NCI-H1930 (cell line): ENCODE results near the gene ASCL2.

Experiments used
- DNase-seq, 2 experiments: peaks; one replicate each; lab custom pipeline; 2025; lab: John Stamatoyannopoulos, UW

Gene ASCL2

DNA sequence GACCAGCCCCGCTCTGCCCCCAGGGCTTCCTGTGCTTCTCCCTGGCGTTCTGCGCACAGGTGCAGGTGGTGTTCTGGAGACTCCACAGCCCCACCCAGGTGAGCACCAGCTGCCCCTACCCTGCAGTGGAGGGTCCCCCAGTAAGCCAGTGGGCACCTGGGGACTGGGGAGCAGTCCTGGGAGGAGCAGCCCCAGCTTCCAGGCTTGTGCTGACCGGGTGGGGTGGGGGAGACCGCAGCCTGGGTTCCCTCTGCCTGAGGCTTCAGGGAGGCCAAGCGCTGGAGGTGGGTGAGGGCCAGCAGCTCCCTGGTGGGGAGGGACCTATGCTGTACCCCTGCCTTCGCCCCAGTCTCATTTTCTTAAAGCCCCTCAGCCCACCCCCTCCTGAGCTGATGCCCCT, 38.3 kb upstream of the ASCL2 start:
- DNase-seq, result no peak

DNA sequence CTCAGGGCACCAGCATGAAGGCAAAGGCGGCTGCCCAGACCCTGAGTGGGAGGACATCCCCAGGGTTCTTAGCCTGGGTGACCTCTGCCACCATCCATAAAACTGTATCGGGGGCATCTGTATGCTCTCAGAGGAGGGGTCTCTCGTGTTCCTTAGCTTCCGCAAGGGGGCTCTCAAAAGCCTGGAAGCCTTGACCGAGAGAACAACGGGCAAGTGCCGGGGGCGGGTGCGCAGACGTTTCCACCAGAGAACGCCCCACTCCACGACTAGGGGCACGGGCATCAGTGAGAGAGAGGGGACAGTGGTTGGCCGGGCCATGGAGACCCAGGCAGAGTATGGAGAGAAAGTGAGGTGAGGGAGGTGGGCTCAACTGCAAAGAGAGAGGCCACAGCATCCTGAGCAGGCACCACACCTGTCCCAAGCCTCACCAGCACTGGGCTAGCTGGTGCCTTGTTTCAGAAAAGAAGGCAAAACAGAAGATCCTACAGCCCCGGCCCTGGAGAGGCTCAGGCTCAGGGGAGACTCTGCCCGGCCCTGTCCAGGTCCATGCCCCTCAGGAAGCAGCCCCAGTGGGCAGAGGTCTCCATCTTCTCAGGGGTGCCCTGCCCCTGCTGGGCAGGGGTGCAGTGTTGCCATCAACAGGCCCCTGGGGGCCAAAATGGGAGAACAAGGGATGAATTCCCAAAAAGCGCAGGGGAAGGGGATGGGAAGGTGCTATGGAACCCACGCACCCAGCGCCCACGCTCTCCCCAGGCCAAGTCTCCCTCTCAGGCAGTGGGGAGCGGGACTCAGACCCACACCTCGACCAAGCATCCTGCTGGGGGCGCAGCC, 37.3 kb upstream of the ASCL2 start:
- DNase-seq, result no peak

DNA sequence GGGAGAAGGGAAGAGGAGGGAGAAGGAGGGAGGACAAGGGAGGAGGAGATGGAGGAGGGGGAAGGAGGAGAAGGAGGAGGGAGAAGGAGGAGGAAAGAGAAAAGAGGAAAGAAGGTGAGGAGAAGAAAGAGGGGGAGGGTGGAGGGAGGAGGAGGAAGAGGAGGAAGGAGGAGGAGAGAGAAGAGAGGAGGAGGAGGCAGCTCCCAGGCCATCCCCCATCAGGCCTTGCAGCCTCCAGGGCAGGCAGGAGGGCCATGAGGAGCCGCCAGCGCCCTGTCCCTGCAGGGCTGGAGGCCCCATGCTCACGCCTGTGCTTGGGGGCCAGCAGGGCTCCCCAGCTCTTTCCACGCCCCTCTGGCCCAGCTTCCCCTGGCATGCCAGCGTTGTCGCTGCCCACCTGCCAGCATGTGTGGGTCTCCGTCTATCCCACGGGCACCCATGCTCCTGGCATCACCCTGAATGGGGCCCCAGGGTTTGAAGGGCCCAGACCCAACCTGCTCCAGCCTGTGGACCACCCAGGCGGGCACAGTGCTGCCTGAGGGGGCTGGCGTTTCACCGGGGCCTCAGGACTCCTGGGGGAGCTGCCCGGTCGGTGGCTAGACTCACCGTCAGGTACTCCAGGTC, 36.6 kb upstream of the ASCL2 start:
- DNase-seq, result no peak

DNA sequence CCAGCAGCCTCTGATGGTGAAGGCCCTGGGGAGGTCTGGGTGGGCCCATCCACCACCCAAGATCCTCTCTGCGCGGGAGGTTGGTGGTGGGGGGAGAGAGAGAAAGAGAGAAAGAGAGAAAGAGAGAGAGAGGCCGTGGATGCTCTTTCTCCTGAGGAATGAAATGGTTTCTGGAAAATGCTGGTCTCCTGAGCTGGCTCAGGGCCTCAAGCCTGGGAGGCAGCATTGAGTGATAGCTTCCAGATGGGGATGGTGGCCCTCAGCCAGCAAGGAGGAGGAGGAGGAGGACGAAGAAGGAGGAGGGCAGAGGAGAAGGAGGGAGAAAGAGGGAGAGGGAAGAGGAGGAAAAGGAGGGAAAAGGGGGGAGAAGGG, 36.0 kb upstream of the ASCL2 start:
- no peak for DNase-seq

DNA sequence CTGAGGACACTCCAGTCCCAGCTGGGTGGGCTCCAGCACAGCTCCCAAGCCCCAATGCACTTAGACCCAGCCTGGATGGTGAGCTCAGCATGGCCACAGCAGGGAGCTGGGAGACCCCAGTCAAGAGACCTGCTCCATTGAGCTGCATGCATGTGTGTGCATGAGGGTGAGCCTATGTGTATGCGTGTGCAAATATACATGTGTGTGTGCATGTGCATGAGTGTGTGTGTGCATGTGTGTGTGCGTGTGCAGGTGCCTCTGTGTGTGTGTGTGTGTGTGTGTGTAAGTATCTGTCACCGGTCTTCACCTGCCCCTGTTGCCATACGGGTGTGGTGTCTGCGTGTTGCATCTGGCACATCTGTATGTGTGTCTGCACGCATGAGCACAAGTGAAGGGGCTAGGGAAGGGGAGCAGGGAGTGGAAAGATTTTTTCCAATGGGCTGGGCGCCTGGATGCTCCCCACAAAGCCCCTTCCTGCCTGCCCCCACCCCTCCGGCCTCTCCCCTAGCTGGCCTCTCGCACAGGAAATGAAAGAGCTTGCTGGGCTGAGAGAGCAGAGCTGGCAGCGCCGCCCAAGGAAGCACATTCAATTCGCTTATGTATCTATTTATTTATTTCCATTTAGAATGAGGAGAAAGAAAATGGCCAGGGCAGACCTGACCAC, 35.5 kb upstream of the ASCL2 start:
- no peak for DNase-seq

DNA sequence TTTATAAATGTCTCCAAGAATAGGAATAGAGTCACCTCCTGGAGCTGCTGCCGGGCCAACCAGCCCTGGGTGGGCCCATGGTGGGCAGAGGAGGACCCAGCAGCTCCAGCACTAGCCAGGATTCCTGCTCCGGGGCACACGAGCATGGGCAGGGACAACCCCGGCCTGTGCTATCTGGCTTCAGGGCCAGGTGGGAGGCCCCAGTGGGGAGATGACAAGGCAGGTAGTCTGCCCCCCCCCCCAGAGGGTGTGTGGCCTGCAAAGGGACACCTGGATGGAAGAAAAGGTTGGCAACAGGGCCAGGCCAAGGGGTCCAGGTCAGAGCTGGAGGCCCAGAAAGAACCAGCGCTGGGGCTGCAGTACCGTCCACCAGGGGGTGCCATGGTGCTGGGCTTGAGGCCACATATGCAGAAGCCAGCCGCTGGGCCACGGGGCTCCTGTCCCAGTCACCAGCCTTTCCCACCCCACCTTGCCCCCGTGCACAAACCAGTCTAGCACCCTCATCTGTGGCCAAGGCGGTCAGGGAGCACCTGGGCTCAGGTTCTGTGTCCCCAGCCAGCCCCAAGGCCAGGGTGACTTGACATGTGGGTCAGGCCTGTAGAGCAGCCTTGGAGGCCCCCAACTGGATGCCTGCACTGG, 34.9 kb upstream of the ASCL2 start:
- peak; percentile 33 to 60 for DNase-seq

DNA sequence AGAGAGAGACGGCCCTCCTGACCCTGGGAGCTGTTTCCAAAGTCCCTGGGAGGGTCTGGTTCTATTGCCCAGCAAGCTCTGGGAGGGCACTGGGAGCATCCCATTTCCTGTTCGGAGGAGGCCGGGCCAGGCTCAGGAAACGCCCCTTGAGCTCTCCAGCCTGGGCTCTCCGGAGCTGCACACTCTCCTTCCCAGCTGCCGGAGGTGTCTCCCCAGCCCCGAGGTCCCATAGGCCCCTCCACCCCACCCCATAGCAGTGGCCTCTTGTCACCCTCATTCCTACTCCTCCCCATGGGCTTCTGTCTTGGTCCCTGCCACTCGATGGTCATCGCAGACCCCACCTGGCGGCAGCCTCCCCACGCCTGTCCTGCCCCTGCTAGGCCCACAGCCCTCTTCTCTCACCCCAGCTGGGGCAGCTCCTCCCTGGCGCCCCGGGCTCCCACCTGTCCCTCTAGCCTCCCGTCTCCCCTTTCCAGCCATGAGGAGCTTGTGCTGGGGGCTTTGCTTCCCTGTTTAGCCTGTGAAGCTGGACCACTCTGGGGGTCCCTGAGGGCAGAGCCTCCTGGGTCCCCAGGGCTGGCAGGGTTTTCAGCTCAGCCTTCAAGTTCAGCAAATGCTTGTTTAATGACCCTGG, 34.2 kb upstream of the ASCL2 start:
- DNase-seq, result no peak

DNA sequence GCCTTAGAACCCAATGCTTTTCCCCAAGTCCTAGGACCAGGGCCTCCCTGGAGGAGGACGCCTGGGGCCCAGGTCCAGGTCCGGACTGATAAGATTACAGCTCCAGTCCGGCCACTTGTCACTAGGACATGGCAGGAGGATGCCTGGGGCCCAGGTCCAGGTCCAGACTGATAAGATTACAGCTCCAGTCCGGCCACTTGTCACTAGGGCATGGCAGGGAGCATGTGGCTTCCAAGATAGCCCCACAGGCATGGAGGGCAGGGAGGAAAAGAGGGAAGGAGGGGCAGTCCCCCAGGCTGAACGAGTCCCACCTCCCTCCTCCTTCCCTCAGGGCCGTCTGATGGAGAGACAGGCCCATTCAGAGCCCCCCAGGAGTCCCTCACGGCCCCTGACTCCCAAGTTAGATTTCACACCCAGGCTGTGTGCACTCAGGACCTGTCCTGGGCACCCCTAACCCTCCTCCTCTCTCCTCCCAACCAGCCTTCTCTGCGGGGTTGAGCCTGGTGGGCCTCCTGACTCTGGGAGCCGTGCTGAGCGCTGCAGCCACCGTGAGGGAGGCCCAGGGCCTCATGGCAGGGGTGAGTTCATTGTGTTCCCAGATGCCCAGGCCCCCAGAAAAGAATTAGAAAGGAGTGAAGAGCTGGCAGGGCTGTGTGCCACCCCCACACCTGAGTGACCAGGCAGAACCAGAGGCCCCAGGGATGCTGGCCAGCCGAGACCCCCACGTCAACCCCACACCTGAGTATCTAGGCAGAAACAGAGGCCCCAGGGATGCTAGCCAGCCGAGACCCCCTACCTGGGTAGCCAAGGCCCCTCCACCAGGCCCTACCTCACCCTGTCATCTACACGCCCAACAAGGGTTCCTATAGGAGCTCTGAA, 33.5 kb upstream of the ASCL2 start:
- DNase-seq, result no peak

DNA sequence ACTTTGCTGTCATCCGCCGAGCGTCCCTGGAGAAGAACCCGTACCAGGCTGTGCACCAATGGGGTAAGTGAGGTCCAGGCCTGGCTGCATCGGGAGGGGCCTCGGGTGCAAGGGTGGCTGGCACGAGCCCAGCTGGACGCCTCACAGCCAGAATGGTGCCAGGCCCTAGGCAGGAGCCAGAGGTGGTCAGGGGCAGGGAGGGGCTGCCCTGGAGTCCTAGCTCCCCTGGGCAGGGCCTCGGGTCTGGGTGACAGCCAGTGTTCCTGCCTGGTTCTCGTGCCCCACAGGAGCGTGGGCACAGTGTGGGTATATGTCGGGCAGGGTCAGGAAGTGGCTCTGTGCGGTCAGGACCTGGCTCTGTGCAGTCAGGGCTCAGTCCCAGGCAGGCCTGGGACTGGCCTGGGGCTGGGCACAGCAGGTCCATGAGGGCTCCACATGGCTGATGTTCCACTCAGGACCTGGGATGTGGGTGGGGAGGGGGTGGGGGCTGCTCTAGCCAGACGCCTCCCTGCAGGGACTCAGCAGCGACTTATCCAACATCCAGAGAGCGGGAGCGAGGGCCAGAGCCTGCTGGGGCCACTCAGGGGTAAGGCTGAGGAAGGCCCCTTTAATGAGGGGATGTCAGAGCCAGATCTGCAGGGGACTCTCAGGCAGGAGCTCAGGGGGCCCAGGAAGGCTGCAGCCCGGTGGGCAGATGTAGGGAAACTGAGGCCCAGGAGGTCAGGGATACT, 32.7 kb upstream of the ASCL2 start:
- DNase-seq, result no peak

DNA sequence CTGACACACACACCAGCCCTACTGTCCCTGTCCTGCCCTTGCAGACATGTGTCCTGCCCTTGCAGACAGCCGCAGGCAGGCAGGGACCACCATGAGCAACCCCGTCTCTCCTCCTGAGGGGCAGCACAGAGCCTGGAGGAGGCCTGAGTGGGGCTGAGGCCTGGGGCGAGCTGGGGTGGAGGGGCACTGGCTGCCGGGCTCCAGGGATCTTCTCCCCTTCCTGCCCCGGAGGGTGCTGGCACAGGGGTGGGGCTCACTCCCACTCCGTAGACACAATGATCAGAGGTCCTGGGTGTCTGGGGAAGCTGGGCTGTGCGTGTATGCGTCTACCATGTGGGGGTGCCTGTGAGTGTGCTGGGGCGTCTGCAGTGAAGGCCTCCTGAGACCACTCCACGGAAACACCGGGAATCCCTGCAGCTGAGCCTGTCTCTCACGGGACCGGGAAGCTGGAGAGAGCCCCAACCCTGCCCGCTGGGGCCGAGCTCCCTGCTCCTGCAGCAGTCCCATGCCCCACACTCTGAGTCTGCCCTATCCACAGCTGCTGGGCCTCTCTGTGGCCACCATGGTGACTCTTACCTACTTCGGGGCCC, 32.0 kb upstream of the ASCL2 start:
- no peak for DNase-seq

DNA sequence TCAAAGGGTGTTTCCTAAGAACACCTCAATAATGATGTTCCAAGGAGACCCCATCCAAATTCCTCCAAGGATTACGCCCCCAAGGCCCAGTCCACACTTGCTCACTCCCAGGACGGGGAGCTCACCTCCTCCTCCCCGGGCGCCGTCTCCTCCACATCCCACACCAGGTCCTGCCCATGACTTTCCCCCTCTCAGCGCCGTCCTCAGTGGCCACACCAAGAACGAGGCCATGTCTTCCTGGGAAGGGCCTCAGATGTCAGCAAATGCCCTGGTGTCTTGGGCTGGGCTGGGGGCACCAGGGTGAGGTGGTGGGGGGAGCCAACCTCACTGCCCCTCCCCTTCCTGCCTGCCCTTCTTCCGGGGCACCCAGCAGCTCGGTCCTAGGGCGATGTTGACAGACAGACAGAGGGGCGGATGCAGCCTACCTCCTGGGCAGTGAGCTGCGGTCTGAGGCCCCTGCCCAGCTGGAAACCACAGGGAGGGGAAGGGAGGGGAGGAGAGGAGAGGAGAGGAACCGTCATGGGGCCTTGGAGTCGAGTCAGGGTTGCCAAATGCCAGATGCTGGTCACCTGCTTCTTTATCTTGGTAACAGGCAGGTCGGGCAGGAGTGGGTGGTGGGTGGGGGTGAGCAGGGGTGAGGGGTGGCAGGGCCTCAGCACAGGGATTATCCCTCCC, 31.4 kb upstream of the ASCL2 start, which contains the start of the genes C11orf21 and TSPAN32:
C11orf21 (minus strand) TSS at position 288 of the 675 bp plus-strand sequence; CDS start at position 178, 110 bp downstream.
TSPAN32 (plus strand) TSS at position 383 of the 675 bp plus-strand sequence; CDS start at position 520, 137 bp downstream.
- no peak for DNase-seq

DNA sequence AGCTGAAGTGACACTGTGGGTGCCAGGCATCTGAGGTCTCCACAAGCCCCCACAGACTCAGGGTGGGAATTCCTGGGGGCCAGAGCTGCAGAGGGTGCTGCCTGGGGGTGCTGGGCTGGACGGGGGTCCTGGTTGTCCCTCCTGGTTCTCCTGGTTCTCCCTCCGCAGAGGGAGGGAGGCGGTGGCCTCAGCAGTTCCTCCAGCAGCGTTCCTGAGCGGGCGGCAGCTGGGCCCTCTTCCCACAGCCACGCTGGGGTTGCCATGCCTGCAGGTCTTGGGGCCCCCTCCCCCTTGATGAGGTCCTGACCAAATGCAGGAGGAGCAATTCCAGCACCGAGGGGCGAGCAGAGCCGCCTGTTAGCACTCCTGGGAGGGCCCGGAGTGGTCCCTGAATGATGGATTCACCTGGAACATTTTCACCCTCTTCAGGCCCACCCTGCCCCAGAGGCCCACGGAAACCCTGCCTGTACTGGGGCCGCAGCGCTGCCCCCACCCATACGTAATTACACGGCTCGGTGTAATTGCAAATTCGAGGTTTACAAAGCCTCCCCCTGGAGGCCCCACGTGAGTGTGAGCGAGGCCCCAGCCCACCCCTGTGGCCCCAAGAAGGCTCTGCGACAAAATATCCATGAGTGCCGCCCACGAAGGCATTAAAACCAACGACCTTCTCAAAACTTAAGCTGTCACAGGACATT, 30.7 kb upstream of the ASCL2 start:
- no peak for DNase-seq

DNA sequence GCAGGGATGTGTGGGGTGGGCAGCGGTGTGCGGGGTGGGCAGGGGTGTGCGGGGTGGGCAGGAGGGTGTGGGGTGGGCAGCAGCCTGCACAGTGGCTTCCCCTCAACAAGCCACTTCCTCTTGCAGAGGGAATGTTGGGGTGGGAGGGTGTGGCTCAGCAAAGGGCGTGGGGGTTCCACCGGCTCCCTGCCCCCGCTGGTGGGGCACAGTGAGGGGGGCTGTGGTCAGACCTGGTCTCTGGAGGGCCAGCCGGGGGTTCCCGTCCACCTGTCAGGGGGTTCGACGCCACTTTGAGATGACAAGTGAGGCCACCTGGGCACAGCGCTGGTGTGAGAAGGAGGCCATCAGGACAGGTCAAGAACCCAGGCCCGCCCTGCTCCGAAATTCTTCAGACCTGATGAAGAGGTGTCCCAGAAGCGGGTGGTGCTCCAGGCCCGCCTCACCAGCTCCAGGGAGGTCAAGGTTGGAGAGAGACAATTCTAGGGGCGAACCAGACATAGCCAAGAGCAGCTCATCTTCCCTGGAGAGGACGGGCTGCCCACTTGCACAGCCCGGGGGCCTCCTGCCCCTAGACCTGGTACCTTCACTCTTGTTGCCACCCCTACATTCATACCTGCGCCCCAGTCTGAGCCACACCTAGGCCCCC, 30.0 kb upstream of the ASCL2 start:
- no peak for DNase-seq

DNA sequence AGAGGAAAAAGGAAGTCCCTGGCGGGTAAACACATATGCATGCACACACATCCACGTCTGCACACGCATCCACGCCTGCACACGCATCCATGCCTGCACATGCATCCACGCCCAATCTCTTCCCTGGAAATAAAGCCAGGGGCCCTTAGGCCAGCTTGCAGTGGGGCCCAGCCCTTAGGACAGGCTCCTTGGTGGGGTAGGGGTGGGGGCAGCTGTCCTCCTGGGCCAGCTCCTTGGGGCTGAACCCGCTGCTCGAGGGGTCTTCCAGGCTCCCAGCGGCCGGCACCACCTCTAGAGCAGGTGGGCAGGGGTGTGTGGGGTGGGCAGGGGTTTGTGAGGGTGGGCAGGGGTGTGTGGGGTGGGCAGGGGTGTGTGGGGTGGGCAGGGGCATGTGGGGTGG, 29.4 kb upstream of the ASCL2 start:
- no peak for DNase-seq

DNA sequence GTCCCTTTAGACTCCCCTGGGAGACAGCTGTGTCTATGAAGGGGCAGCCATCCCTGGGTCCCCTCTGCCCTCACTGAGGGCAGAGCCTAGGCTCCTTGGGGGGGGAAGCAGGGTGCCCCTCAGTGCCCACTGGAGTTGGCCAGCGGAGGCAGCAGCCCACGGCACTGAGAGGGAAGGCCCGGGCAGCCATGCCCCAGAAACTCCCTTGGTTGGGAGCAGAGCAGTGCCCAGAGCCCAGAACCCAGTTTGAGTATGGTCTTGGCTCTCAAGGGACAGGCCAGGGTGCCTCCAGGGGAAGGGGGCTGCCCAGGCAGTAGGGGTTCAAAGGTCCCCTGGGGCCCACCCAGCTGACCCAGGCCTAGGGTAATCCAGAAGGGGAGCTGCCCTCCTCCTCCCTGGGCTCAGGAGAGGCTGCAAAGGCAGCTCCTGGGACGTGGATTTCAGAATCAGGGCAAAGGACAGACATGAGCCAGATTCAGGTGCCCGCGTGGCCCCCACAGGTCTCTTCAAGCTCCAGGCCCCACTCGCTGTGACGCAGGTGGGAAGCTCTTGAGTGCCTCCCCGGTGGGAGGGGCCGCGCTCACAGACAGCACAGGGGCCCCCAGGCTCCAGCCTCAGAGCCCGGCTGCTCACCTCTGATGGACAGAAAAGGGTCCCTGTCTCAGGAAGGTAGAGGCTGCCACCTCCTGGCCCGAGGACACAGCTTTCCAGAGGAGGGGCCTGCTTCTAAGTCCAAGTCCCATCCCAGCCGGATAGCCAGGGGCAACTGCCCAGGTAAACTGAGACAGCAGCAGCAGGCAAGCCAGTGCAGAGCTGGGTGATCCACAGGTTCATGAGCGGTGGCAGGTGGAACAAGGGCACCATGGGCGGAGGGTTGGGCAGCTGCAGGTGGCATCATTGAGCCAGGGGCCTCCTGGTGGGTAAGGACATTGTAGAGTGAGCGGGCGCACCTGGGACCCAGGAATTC, 28.7 kb upstream of the ASCL2 start:
- peak; percentile 21 to 39 for DNase-seq

DNA sequence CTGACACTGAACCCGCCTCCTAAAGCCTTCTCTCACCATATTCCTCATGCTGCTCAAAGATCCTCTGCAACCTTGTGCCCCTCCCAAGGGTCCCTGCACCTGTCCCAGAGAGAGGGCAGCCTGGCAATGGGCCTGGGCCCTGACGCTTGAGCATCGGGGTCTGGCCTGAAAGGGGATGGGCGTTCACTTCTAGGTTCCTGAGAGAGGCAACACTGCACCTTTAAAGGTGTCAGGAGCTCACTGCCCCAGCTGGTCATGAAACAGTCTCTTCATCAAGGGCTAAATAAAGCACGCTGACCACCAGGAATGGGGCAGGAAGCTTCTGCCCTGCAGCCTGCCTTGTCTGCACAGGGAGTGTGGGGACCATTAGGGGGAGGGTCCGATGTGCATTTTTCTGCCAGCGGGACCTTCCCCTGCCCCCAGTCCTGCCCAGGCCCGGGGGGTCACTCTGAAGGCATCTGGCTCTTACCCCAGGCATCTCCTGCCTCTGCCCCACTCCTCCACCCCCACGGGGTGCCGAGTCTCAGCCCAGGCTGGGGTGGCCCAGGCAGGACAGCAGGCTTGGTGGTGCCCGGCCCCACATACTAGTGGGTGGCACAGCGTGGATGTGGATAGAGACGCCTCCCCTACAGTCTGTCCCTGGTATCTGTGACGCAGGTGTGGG, 27.9 kb upstream of the ASCL2 start:
- no peak for DNase-seq
